Measurements from ENCODE around the gene ZDHHC7. TPM values are rescaled to one million over a fixed set of nuclear protein-coding genes. Genes with fewer than 3 reads are reported as not detected.

ZDHHC7 gene, protein sequence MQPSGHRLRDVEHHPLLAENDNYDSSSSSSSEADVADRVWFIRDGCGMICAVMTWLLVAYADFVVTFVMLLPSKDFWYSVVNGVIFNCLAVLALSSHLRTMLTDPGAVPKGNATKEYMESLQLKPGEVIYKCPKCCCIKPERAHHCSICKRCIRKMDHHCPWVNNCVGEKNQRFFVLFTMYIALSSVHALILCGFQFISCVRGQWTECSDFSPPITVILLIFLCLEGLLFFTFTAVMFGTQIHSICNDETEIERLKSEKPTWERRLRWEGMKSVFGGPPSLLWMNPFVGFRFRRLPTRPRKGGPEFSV
- 100 to 1,000 TPM in 1 of 4 donors, 10 to 100 TPM in 3; 31.0 to 103 (median 62.3) TPM for total RNA-seq

DNA sequence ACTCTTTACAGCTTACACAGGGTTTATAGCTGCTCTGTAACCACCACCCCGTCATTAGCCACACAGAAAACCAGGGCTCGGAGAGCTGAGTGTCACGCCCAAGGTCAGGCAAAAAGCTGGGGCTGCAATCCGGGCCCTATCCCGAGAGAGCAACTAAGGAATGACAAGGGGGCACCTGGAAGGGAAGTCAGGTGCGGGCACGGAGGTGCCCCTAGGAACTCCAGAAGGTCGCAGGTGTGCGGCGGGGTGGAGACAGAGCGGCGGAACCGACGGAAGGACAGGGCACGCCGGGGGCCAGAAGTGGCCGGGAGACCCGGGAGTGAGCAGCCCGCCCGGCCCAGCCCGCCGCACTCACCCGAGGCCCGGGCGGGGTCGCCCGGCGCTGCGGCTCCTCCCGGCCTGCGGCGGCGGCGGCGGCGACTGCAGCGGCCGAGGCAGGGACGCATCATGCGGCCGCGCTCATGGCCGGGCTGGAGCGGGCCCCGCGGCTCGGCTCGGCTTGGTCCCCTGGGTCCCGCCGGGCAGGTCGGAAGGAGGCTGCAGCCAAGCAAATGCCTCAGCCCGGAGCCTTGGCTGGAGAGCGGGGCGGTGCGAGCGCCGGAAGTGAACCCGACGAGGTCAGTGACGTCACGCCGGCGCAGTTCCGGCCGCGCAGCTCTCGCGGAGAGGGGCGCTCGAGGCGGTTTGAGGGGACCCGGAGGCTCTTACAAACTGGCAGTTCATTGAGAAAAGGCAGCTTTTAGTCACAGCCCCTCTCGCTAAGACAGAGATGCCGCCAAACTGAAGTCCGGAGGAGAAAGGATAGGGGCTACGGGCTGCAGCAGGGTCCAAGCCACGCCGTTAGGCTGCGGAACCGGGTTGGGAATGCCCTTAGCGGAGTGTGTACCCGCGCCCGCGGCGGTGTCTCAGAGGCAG lies at the start of gene ZDHHC7:
ZDHHC7 (minus strand) TSS at position 605 of the 915 bp plus-strand sequence. CDS start 20,917 bp downstream, outside the sequence.
- TF ChIP-seq CTCF (IDR thresholded peaks at IDR 0.05; ENCODE audit: low read depth), result no peak

GRCh38 chr16:85058909-85059308 lies 47.6 kb upstream of the ZDHHC7 start:
- no peak for TF ChIP-seq CTCF (IDR thresholded peaks at IDR 0.05; ENCODE audit: low read depth)

GRCh38 chr16:85057948-85058347 lies 46.6 kb upstream of the ZDHHC7 start:
- no peak for TF ChIP-seq CTCF (IDR thresholded peaks at IDR 0.05; ENCODE audit: low read depth)

DNA sequence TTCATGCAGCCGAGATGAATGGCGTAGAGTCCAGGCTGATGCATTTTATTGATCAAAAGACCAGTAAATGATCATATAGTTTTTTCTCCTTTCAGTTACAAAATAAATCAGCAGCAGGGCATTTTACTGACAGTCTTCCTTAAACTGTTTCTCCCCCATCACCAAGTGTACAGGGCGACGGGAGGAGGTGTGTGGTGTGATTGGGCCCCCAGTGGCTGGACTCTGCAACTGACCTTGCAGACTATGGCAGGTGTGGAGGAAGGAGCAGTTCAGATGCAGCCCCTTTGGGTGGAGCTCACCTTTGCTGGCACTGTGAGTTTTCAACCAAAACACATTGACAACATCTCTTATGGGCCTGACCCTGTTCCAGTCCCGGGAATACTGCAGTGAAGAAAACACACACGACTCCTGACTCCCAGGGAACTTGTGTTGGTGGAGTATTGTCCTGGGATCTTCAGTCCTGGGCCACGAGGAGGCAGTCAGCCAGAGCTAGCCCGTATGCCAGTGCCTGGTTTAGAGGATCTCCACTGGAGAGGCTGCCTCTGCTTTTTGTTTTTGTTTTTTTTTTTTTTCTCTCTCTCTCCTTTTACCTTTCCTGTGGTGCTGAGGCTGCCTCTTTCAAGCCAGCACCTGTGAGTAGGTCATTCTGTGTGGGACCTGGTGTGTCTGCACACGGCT lies 46.0 kb upstream of the ZDHHC7 start:
- TF ChIP-seq CTCF (IDR thresholded peaks at IDR 0.05; ENCODE audit: low read depth), result no peak

DNA sequence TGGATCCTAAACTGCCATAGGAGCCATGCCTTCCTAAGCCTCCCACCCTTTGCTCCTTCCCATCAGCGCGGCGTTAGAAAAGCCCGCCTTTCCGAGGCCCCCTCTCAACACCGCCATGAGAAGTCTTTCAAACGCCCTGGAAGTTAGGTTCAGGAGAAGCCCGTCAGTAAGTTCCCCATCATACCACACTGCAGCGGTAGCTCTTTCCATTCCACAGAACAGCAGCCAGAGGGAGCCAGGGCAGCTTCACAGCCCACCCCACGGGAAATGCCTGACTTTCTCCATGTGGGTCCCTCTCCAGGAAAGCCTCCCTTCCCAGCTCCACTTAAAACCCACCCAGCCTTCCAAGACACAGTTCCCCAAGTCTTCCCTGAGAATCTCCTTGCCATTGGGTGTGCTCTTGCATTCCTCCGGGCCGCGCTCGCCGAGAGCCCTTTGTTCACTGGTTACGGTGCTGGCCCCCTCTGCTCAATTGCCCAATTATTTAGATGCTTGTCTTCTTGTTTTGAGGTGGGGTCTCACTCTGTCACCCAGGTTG lies 44.9 kb upstream of the ZDHHC7 start:
- no peak for TF ChIP-seq CTCF (IDR thresholded peaks at IDR 0.05; ENCODE audit: low read depth)

- no peak for TF ChIP-seq CTCF (IDR thresholded peaks at IDR 0.05; ENCODE audit: low read depth)
Observed at GRCh38 chr16:85055493-85056210, 44.3 kb upstream of the ZDHHC7 start.

Measured in subcutaneous adipose tissue (tissue), 4 donors.